Fibroblast of lung (primary cell): Measurements from ENCODE around the gene PPP1R7. TPM values are rescaled to one million over a fixed set of nuclear protein-coding genes. Genes with fewer than 3 reads are reported as not detected.
"Not testable (repeated sequence)": the region's sequence is repeated elsewhere in the genome, so short reads cannot be mapped to it uniquely, and the experiment has no call there.

Source experiments
- DNase-seq, 2 donors: peaks; one replicate each; pipeline versions ENCODE4 v3.0.0 to v3.0.0-alpha.2; 2010; ENCODE audit warnings: low read depth in 2 of 2
- H2AFZ ChIP-seq: 2 replicates; pipeline ENCODE4 v1.5.1; 2012; ENCODE audit warnings: low read length, control low read depth, inconsistent platforms
- H3K27ac ChIP-seq: 2 replicates; pipeline ENCODE4 v1.5.1; 2011; ENCODE audit warnings: low read length, control low read depth; ENCODE audit not compliant: insufficient read depth
- H3K27me3 ChIP-seq: 2 replicates; pipeline ENCODE4 v1.5.1; 2011; ENCODE audit warnings: mild to moderate bottlenecking, low read length; ENCODE audit not compliant: control insufficient read depth, insufficient read depth
- H3K36me3 ChIP-seq: 2 replicates; pipeline ENCODE4 v1.5.1; 2011; ENCODE audit warnings: low read length; ENCODE audit not compliant: control insufficient read depth, insufficient read depth
- H3K4me1 ChIP-seq: 2 replicates; pipeline ENCODE4 v1.5.1; 2011; ENCODE audit warnings: low read length; ENCODE audit not compliant: control insufficient read depth, insufficient read depth; ENCODE audit errors: extremely low read depth
- H3K4me2 ChIP-seq: 2 replicates; pipeline ENCODE4 v1.5.1; 2011; ENCODE audit warnings: low read length, control low read depth; ENCODE audit not compliant: insufficient read depth; ENCODE audit errors: extremely low read depth
- H3K4me3 ChIP-seq, 4 experiments: fragments of 200-600 bp in 1 of 4; sonication (generic) in 1 of 4; replicated peaks in 1 of 4; 2 replicates each; pipeline ENCODE4 v1.5.1; 2011 to 2016; ENCODE audit warnings: low read length in 4 of 4, low read depth in 3 of 4, mild to moderate bottlenecking in 3 of 4, control low read depth in 2 of 4, inconsistent platforms in 1 of 4, mixed read lengths in 1 of 4; ENCODE audit not compliant: insufficient read depth in 1 of 4; ENCODE audit errors: control extremely low read depth in 1 of 4
- H3K79me2 ChIP-seq: 2 replicates; pipeline ENCODE4 v1.5.1; 2012; ENCODE audit warnings: mild to moderate bottlenecking, low read length, inconsistent platforms; ENCODE audit not compliant: control insufficient read depth, insufficient read depth
- H3K9ac ChIP-seq: 2 replicates; pipeline ENCODE4 v1.5.1; 2011; ENCODE audit warnings: mild to moderate bottlenecking, low read length, control low read depth; ENCODE audit not compliant: insufficient read depth
- H3K9me3 ChIP-seq: 2 replicates; pipeline ENCODE4 v1.5.1; 2012; ENCODE audit warnings: low read depth, low read length; ENCODE audit not compliant: control insufficient read depth, insufficient read depth
- H4K20me1 ChIP-seq: 2 replicates; pipeline ENCODE4 v1.5.1; 2011; ENCODE audit warnings: low read length; ENCODE audit not compliant: control insufficient read depth, insufficient read depth; ENCODE audit errors: extremely low read depth
- CTCF ChIP-seq, 2 donors: IDR thresholded peaks in 1 of 2; conservative IDR thresholded peaks in 1 of 2; 1 replicate in 1 of 2; 2 replicates in 1 of 2; pipeline ENCODE4 v1.5.1; 2011 to 2012; ENCODE audit warnings: low read length in 2 of 2, control low read depth in 1 of 2, inconsistent platforms in 1 of 2, low read depth in 1 of 2, mild to moderate bottlenecking in 1 of 2
- EZH2 ChIP-seq: IDR thresholded peaks from 2 replicates; pipeline ENCODE4 v1.5.1; 2012; ENCODE audit warnings: low read length, control low read depth, mild to moderate bottlenecking; ENCODE audit errors: missing control alignments
- polyA plus RNA-seq, 2 donors: library from polyadenylated mRNA; depleted of rRNA in 1 of 2; stranded (reverse) in 1 of 2; unstranded in 1 of 2; fragments of >200 nt; gene quantifications; 2 replicates each; pipeline ENCODE4 v1.2.1, GENCODE V29; 2011 to 2012; ENCODE audit warnings: missing spikeins in 1 of 2
- total RNA-seq: library from RNA; depleted of rRNA; stranded (reverse); fragments of >200 nt; gene quantifications from 2 replicates; pipeline ENCODE4 v1.2.1, GENCODE V29; 2014

PPP1R7 gene
- total and polyA plus RNA-seq, 2 donors (not counting 1 experiment from before 2014, with no cell fraction given) = 70.7 to 141 TPM

GRCh38 chr2:241195506-241196130, 45.4 kb downstream of the PPP1R7 start:
- Histone ChIP-seq H3K4me1 (no peaks in the 10 kb centered on the region), H2AFZ (no peak overlapping the region), H3K9me3 (no peaks in the 10 kb centered on the region), H3K36me3 (no peaks in the 10 kb centered on the region), H3K27ac (no peak overlapping the region), H3K9ac (no peak overlapping the region), H3K27me3 (no peaks in the 10 kb centered on the region), H3K4me3 (no peak overlapping the region), H3K79me2 (no peaks in the 10 kb centered on the region), H4K20me1 (no peaks in the 10 kb centered on the region), H3K4me2 (no peak overlapping the region)
- DNase-seq = no peak
- TF ChIP-seq EZH2 (no peak), CTCF (conservative IDR thresholded peaks at IDR 0.05 in 1 of 2, IDR thresholded peaks at IDR 0.05 in 1 of 2; ENCODE audit: low read depth in 1 of 2, low read length in 2 of 2) (no peak)

- H3K4me2 ChIP-seq, H3K27me3 ChIP-seq, H3K4me1 ChIP-seq, H3K79me2 ChIP-seq, H2AFZ ChIP-seq, H3K9me3 ChIP-seq, H3K27ac ChIP-seq, H3K9ac ChIP-seq, H3K4me3 ChIP-seq, H3K36me3 ChIP-seq, DNase-seq, H4K20me1 ChIP-seq: not testable (repeated sequence)
These were observed 47.0 kb downstream of the PPP1R7 start for GRCh38 chr2:241197246-241197645.

GRCh38 chr2:241197947-241198346, 47.7 kb downstream of the PPP1R7 start:
- Histone ChIP-seq H2AFZ (no peak overlapping the region), H3K27ac (no peak overlapping the region), H3K27me3 (no peaks in the 10 kb centered on the region), H3K9ac (no peak overlapping the region), H3K4me1 (no peaks in the 10 kb centered on the region), H3K4me2 (no peak overlapping the region), H3K79me2 (no peaks in the 10 kb centered on the region), H3K36me3 (no peaks in the 10 kb centered on the region), H3K9me3 (no peaks in the 10 kb centered on the region), H3K4me3 (no peak overlapping the region), H4K20me1 (no peaks in the 10 kb centered on the region)
- TF ChIP-seq EZH2 = no peak
- no peak for TF ChIP-seq CTCF (conservative IDR thresholded peaks at IDR 0.05 in 1 of 2, IDR thresholded peaks at IDR 0.05 in 1 of 2; ENCODE audit: low read depth in 1 of 2, low read length in 2 of 2)
- DNase-seq = no peak
